ENCODE measurements around the gene MSH2.
"Not testable (repeated sequence)": the region's sequence is repeated elsewhere in the genome, so short reads cannot be mapped to it uniquely, and the experiment has no call there.

MSH2 gene

GRCh38 chr2:47485751-47486300 lies 82.9 kb downstream of the MSH2 start:
- FAIRE-seq, result no peak

- FAIRE-seq, result no peak
Measured at GRCh38 chr2:47486841-47487497, 84.0 kb downstream of the MSH2 start.

DNA sequence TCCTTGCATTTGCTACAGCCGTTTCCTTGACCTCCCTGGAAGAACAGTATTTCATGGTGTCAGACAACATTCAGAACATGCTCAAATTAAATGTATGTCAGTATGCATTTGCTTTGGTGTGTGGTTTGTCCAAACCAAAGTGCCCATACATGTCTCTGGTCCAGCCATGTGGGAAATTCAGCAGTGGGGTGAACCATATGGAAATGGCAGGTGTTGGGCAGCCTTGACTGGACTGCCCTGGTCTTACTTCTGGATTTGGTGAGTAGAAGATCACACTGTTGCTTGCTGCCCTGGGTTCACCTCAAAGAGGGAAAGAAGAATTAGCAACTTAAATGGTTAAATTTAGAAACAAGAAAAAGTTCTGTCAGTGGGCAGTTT lies 84.5 kb downstream of the MSH2 start:
- FAIRE-seq, result no peak

DNA sequence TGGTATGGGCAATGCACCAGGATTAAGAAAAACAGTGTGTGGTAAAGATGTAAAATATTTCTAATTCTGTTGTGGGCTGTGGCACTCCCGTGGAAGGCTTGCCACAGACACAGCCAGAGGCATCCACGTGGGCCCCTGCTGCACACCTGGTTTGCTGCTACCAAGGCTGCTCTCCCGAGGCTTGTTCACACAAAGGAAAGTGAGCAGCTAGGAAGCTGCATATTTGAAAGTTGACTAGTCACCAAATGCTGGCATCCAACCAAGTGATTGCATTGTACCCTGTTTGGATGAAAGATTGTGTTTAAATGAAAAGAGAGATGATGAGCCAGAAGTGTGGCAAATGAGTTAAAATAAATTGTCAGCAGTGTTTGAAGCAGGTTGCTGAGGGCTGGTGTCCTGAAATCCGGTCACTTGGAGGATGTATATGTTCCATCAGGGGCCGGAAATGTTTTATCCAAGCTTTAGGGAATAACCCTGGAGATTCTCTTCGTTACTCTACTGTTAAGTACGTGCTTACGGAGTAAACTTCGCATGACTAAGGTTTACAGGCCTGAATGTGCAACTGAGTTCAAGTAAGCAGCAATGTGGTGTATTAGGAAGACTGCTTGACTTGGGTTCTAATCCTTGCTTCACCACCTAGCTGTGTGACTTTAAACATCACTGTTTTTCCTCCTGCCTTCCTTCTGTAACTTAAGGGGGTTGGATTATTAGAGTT lies 86.1 kb downstream of the MSH2 start:
- no peak for FAIRE-seq

- FAIRE-seq, result no peak
Measured at GRCh38 chr2:47490406-47490805, 87.5 kb downstream of the MSH2 start.

DNA sequence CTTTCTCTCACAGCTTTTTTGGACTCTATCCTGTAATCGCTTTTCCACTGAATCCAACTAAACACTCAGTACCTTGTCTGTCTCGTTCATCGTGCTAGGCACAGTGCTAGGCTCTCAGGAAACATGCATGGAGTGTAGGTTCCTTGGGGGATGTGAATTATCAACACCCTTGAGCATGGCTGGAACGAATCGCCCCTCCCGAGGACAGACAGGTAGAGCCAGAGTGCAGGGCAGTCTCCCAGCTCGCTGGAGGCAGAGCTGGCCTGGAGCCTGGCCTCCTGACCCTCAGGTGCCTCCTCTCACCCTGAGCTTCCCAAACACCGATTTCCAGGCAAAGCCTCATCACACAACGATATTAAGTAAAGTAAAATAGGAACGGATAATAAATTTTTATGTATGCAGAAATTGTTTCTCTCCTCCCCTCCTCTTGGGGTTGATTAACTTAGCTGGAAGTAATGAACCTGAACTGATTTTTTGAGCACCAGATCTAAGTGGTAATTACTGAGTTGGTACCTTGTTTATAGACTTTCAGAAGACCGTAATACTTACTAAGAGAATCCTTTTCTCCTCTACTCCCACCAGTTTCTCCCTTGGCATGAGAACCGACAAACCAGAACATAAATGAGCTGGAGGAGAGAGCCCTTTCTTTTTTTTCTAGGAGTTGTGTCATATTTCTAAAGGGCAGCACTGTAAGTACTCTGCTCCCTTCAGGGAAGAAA lies 90.5 kb downstream of the MSH2 start:
- no peak for FAIRE-seq

- no peak for FAIRE-seq
Measured at GRCh38 chr2:47494267-47495130, 91.5 kb downstream of the MSH2 start.

DNA sequence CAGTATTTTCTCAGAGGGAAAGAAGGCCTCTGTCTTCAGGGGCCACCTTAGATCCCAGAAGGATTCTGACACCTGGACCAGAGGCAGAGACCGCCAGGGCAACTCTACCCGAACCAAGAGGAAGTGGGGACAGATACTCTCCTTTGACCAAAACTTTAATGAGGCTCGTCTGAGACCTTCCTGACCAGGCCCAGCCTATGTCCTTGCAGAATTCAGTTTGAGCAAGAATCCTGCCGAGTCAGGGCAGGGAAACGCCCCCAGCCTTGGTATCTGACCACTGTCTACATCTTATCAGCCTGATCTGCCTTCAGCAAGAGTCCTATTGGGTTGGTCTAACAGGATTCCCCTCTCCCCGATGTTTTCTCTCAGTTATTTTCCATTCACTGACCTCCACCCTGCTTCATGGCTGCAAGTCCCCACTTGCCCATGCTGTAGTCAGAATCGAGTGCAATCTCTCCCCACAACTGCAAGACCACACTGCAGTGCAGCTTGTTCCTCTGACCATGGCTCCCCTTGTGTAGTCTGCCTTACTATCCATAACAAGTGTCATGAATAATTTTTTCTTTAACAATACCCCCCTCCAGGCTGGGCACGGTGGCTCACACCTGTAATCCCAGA lies 95.0 kb downstream of the MSH2 start:
- no peak for FAIRE-seq

DNA sequence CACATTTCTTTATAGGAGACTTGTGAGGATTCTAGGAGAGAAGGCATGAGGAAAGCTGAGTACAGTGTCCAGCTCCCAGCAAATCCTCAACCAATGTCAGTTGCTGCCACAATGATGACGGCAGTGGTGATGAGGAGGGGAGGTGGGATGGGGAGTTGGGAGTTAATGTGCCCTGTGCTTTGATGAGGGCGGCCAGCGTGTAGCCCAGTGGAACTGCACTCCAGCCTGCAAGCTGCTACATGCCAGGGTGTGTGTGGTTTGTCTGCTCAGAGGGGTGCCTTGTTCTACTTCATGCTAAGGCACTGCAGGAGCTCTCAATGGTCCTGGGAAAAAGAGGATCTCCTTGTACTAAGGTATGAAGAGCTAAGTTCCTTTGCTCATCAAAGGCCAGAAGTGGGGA lies 96.1 kb downstream of the MSH2 start:
- FAIRE-seq, result no peak

DNA sequence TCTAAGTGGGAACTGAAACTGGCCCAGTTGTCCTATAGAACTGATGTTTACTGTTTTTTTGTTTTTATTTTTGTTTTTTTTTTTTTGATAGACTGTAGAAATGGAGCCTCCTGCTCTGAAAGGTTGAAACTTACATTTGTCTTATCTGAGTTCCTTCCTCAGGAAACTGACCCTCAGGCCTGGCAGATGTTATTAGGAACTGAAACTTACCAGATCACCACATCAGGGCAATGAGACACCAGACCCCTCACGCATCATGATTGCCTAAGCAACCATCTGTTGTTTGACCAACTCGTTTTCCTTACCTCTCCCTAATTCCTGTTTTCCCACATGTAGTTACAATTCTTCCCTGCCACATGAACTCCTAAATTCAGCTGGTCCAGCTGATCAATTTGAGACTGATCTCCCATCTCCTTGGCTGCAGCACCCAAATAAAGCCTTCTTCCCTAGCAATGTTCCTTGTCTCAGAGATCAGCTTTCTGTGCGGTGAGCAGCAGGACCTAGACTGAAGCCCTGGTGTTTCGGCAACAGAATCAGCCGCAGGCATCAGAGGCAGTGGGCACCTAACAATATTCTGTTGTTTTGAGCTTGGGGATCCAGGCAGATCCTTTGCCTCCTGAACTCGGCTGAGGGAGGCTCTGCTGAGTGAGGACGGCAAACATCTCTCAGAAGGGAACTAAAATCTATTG lies 96.8 kb downstream of the MSH2 start:
- no peak for FAIRE-seq

DNA sequence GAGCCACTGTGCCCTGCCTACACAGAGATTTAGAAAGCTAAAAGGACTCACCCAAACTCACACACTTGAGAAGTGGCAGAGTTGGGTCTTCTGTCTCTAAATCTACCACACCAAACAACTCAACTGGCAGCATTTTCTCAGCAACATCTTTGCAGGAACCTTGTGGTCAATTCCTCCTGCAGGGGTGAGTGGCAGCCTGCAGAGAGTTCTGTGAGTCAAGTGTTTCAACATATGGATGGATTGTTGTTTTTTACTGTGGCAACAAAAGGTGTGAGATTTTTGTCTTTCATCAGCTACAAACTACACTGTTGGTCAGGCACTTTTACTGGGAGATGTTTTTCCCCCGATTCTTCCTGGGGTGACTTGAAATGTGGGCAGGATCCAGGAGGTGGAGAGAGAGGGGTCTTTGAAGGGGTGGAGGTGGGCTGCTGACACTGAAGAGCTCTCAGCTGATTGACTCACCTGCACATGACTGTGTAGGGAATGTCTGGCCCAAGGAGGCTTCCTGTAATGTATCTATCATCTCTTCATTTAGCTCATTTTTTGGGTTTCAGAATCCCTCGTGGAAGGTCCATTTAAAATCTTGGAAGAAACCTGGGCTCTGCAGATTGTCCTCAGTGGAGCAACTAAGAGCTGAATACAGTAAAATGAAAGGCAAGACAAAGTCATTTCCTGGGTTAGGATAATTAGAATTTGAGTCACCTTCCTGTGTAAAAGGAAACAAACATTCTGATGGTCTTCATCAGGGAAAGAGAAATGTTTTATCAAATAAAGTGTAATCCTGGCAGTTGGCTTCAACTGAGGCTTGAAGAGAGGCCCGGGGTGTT lies 98.6 kb downstream of the MSH2 start:
- no peak for FAIRE-seq

DNA sequence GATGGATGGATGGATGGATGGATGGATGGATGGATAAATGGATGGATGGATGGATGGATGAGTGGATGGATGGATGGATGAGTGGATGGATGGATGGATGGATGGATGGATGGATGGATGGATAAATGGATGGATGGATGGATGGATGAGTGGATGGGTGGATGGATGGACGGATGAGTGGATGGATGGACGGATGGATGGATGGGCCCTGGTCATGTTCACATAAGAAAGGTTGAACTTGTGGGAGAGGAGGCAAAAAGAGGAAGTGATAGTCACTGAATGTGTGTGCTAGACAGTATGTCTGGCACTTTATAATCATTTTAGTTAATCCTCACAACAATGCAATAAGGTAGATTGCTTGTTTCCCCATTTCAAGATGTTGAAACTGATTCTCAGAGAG lies 99.5 kb downstream of the MSH2 start:
- not testable (repeated sequence) for FAIRE-seq

DNA sequence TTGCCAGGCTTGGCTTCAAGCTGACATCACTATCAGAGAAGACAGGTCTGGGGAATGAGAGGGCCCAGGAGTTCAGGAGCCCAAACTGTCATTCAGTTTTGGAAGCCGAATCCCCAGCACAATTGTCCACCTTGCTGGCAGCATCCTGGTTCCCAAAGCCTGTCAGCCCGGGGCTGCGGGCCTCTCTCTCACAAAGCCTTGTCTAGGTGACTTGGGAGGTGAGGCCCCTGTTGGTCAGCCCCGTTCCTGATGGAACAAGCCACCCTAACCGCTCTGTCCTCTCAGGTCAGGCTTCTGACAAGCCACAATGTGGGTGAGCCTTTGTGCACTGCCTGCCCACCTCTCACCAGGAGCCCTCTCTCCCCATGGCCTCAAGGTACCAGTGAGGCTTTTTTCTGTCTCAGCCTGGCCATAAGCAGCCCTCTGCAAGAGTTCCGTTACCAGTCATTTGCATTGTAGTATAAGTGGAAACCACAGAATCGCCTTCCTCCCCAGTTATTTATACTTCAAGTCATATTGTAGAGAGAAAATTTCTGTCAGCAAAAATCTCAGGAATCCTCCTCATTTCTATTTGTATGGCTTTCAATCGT lies 100.6 kb downstream of the MSH2 start:
- no peak for FAIRE-seq

DNA sequence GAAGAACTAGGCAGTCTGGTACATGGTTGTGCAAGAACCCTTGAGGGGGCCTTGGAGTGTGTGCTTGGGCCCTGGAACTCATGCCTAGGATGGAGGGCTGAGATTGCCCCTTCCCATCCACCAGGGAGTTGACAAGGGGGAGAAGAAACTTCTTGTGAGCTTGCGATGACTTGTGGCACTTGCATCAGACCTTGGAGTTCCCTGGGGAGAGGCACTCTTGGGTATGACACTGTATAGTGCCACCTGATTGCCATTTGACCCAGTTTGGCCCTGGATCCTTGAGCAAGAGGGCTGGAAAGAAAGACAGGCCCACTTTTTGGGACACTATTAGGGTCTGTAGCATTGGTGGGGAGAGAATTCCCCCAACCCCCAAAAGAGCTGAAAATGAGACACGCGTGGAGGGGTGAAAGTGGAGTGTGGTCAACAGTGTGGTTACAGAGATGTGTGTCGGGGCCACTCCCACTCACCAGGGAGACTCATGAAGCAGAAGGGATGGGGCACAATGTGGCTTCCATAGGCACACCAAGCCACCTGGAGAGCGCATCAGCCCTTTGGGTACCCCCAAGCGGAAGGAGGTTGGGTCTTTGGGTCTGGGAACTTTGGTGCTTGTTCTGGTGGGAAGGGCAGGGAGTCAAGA lies 101.3 kb downstream of the MSH2 start:
- FAIRE-seq, result no peak

- no peak for FAIRE-seq
Measured at GRCh38 chr2:47506024-47506423, 103.1 kb downstream of the MSH2 start.

DNA sequence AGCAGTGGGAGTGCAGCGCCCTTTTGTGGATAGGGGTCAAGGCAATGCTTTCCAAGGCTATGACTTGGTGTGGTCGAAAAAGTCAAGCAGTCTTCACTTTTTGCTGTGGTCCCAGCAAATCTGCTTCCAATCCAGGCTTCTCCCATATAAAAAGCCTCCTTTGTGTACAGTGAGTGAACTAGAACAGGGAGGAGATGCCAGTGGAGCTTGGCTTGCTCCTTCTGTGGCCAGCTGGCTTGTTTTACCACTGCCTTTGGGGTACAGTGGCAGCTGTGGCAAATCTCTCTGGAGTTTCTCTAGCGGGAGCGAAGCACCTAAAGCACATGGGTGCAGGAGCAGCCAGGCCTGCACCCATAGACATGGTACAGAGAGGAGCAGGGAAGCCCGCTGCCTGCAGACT lies 103.5 kb downstream of the MSH2 start:
- FAIRE-seq, result no peak

- FAIRE-seq, result no peak
Measured at GRCh38 chr2:47508080-47508479, 105.1 kb downstream of the MSH2 start.

GRCh38 chr2:47508641-47509040 lies 105.7 kb downstream of the MSH2 start:
- FAIRE-seq, result no peak

DNA sequence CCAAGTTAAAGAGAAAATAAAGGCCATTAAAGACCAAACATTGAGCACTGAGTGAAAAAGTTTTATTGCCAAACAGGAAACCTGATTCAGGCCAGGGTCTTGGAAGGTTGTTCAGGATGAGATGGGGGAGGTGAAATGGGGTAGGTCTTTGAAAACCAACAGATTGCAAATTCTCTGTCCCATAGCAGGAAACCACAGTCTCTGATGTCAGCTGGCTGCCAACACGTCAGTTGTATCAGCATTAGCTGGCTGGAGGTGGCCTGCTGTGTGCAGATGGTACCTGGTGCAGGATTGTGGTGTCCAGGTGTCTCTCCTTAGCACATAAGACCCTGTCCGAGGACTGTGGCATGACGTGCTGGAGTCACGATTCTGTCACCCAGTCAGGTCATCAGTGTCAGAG lies 106.3 kb downstream of the MSH2 start:
- no peak for FAIRE-seq

Data from colon (tissue), 2 donors.